ENCODE data around the gene TMEM245.

The TMEM245 gene

DNA sequence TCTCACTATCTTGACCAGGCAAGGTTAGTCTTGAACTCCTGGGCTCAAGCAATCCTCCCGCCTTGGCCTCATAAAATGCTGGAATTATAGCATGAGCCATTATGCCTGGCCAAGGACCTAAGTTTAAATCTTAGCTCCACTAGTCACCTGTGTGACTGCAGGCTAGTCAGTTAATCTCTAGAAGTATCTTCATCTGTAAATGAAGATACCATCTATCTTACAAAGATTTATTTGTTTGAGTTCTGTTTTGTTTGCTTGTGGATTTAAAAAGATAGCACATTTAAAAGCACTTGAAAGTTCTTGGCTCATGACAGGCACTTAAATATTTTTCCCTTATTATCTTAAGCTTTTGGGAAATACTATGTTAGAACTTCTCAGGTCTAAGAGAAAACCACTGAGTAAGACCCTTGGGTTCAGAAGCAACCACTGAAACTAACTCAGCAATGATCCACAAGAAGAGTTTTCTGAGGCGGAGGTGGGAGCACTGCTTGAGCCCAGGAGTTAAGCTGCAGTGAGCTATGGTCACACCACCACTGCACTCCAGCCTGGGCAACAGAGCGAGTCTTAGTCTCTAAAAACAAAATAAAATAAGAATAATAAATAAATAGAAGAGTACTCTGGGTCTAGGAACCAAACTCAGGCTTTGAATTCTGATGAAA lies 19.1 kb downstream of the TMEM245 start:
- DNase-seq, result no peak

GRCh38 chr9:109098960-109099308 lies 20.8 kb downstream of the TMEM245 start:
- DNase-seq, result no peak

DNA sequence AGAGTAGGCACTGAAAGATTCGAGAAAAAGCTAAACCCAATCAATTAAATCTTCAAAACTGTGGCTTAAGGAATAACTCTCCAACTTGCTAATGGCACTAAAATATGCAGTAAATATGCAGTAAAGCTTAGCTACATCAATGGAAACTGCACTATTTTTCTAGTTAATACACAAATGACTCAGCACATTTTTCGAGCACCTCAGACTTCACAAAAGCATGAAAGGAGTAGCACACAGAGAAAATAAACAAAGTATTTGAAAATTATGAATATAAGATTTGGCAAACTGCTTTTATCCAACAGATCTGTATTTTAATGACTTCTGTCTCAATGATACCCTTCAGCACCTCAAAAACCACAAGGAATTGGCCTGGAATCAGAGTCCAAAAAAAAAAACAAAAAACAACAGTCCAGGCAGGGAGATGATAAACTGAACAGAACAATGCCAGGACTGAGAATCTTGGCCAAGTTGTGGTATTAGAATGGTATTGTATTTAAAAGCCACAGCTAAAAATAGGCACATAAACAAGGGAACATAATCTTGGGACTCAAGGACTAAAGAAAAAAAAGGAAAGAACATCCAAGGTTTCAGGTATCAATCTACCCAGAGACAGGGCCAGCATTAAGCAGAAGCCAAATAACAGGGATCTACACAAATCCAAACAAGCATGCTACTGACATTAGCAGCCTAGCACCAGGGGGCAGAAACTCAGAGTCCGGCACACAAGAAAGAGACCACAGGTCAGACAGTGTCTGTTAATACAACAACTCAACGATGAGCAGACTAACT lies 21.4 kb downstream of the TMEM245 start:
- DNase-seq, result no peak

DNA sequence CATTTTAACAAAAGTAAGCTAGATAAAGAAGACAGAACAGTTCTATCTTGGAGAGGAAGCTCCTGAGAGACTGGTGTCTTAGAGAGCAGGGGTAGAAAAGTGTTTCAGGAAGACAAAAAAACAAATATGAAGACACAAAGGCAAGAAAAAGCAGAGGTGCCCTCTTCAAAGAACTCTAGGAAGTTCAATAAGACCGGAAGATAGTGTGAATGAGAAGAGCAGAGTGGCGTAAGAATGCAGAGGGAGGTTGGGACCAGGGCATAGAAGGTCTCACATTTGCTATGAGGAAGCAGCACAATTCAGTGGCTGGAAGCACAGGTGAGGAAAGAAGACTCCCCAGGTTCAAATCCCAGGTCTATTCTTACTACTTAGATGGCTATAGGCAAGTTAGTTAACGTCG lies 22.6 kb downstream of the TMEM245 start:
- DNase-seq, result no peak

DNA sequence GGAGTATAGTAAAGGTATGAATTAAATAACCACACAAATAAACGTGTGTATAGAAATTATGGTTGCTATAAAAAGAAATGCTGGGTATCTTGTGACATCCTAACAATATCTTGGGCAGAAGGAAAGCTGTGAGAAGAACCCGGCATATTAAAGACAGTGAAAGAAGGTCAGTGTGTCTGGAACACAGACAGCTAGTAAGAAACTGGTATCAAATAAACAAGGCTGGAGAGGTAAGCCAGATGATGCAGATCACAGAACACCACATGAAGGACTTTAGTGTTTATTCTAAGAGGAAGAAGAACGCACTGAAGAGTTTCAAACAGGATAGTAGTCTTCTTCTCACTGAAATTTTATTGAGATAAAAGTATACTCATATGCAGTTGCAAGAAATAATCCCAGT lies 24.4 kb downstream of the TMEM245 start:
- DNase-seq, result no peak

- DNase-seq, result no peak
These were observed 25.5 kb downstream of the TMEM245 start for GRCh38 chr9:109094268-109094667.

DNA sequence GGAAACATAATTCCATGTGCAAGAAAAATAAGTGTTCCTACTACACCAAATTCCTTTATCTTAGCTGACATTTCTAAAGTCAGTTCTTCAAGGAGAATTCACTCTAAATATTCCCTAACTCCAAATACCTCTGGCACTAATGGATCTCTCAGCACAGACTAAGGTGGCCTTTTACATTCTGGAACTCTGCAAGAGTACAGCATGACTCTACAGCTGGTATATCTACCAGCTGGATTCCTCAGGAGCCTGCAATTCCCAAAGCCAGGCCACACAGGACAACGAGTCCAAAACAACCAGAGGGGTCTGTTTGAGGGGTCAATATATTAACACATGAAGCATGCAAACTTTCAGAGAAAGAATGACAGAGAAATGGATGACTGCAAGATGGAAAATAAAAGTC lies 27.2 kb downstream of the TMEM245 start:
- no peak for DNase-seq

- DNase-seq, result no peak
These were observed 27.6 kb downstream of the TMEM245 start for GRCh38 chr9:109092051-109092580.

GRCh38 chr9:109088221-109088620 lies 31.5 kb downstream of the TMEM245 start:
- DNase-seq, result no peak

DNA sequence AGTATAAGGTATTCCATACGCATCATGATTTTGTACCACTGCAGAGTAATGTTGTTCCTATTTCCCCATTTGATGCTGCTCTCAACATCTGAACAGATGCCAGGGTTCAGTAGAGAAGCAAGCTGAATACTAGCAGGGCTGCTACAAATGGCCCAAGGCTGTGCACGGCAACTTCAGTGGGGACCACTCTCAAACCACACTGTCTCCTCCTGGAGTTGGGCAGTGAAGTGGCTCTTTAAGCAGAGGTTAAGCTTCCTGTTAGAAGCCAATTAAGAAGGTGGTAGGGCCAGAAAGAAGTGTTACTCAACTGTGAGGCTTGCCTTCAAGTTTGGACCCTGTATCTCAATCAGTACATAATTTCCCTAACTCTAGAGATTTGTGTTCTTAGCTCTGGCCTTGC lies 32.0 kb downstream of the TMEM245 start:
- no peak for DNase-seq

GRCh38 chr9:109086221-109086620 lies 33.5 kb downstream of the TMEM245 start:
- DNase-seq, result no peak

- DNase-seq, result no peak
These were observed 34.2 kb downstream of the TMEM245 start for GRCh38 chr9:109085510-109085909.

DNA sequence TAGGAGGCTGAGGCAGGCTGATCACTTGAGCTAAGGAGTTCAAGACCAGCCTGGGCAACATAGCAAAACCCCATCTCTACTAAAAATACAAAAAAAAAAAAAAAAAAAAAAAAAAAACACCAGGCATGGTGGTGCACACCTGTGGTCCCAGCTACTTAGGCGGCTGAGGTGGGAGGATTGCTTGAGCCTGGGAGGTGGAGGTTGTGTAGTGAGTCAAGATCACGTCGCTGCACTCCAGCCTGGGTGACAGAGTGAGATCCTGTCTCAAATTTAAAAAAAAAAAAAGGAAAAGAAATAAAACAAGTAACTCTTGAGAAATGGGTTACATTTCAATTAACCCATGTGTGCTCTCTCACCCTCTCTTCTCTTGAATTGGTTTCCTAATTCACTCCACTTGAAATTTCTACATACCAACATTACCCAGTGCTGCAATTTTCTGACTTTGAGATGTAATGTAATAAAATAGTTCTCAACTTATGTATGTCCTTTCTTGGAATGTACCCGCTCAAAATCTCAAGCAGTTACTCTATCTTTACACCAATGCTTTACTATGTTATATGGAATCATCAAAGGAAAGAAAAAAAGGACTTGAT lies 35.8 kb downstream of the TMEM245 start:
- no peak for DNase-seq

DNA sequence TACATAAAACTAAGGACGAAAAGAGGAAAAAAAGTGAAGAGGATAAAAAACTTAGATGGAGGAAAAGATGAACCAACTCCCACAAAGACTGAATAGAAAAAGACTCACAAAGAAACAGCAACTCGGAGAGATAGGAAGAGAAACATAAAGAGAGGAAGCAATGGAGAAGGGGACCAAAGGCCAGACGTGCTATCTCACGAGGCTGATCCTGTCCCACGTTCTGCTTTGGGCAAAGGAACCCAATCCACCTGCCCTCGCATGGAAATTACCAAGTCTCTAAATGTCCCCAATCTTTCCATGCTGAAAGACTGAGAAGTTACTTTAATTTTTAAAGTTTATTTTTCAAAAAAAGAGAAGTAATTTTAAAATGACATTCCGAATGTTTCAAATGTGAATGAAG lies 36.6 kb downstream of the TMEM245 start:
- no peak for DNase-seq

DNA sequence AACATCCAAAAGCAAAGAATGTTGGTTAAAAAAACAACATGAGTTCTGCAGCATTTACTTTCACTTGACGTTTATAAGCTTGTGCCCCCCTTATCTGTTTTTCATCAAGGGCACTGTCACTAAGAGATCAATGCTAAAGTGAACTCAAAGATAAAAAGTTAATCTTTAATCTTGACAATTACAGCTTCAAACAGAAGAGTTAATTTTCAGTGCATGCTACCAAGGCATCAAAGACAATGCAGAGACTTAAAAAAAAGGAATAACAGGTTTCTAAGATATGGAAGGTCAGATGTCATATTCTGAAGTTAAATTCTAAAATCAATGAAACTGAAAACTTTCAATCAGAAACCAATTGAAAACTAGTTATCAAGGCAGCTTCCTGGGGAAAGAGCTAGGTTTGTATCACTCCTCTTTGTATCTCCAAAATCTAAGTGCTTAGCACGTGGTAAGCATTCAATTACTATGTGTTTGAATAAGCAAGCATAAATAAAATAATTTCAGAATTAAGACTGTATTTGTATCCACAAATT lies 37.6 kb downstream of the TMEM245 start:
- DNase-seq, result no peak

DNA sequence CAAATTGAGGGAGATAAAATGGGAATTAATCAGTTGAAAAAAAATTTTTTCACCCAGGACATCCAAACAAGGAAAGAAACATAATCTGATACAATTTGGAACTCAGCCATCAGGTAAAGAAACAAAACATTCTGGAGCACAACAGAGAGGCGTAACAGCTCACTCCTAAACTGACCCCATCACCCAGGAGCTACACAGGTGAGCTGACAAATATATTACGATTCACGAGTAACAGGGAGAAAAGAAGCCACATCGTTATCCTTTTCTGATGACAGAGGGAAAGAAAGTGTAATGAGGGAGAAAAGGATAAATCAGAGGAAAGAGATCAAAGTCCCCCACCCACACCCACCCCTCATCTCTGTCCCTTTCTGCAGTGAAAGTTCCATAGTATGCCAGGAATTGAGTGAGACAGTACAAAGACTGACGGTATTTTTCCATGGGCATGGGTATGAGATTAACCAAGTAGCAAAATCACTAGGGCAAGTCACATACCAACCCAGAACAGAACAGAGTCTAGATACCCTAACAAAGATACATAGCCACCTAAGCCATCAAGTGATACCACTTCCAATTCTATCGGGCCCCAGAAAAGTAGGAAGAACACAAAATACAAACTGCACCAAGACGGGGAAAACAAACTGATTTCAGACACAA lies 45.4 kb downstream of the TMEM245 start:
- no peak for DNase-seq

DNA sequence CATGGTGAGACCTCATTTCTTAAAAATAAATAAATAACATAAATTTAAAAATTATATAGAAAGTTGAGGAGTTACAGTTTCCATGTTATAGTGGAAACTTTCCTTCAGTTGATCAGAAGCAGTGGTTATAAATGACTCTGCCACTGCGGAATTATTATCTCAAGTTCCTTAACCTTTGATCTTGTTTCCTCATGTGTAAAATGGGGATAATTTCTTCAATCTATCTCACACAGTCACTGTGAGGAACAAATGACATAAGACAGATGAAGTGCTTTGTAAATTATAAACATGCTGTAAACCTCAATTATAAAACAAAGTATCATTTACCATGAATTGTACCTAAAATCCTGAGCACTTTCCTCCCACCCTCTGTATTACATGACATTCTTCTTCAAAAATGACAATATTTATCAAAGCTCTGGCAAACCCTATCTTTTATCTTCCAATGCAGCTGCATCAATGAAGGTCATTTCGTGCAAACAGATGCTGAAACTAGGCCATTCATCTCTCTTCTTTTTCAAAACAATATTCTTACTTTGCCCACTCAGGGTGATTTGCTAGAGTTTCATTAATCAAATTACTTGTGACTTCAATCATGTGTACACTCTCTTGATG lies 46.8 kb downstream of the TMEM245 start:
- no peak for DNase-seq

- no peak for DNase-seq
These were observed 47.5 kb downstream of the TMEM245 start for GRCh38 chr9:109072133-109072692.

GRCh38 chr9:109068764-109069163 lies 51.0 kb downstream of the TMEM245 start:
- DNase-seq, result no peak

- no peak for DNase-seq
These were observed 54.6 kb downstream of the TMEM245 start for GRCh38 chr9:109064963-109065702.

DNA sequence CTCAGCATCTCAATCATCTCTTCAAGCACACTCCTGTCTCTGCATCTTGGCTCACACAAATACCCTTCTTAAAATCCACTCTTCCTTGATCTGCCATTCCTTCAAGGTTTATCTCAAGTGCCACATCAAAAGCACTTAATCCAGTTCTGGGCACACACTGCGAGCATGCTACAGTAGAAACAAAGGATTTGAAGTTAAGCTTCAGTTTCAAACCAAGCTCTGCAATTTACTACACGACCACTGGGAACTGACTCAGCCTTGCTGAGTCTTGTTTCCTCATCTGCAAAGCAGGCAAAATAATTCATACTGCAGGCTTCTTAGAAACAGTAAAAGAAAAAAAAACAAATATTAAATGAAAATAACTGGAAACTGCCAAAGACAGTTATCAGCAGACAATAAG lies 56.0 kb downstream of the TMEM245 start:
- DNase-seq, result no peak

DNA sequence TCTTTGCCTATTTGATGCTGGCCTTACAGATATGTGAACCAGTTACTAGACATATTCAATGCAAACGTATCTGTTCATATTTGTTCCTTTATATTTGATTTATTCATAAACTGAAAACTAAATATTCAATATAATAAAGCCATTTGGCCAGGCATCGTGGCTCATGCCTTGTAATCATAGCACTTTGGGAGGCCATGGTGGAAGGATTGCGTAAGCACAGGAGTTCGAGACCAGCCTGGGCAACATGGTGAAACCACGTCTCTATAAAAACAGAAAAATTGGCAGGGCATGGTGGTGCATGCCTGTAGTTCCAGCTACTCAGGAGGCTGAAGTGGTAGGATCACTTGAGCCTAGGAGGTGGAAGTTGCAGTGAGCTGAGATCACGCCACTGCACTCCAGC lies 57.2 kb downstream of the TMEM245 start:
- DNase-seq, result no peak
